Breast epithelium (tissue), 4 donors: ENCODE results near the gene USP46. TPM values are rescaled to one million over a fixed set of nuclear protein-coding genes. Genes with fewer than 3 reads are reported as not detected.

ENCODE experiments used
- DNase-seq, 2 donors: peaks; one replicate each; pipeline ENCODE4 v3.0.0-alpha.2; 2019; ENCODE audit warnings: low spot score in 2 of 2
- H3K27ac ChIP-seq, 2 donors: fragments of 200-600 bp; sonication (generic) in 1 of 2; one replicate each; pipeline ENCODE4 v1.5.1; 2016 to 2019; ENCODE audit warnings: mild to moderate bottlenecking in 1 of 2
- H3K27me3 ChIP-seq, 2 donors: fragments of 200-600 bp; sonication (generic) in 1 of 2; one replicate each; pipeline versions ENCODE4 v1.5.1 to v1.6.0; 2017 to 2019; ENCODE audit warnings: control low read depth in 1 of 2, mild to moderate bottlenecking in 1 of 2
- H3K36me3 ChIP-seq: fragments of 200-600 bp; one replicate; pipeline ENCODE4 v1.5.1; 2019
- H3K4me1 ChIP-seq, 2 donors: fragments of 200-600 bp; sonication (generic); one replicate each; pipeline ENCODE4 v1.5.1; 2016 to 2019; ENCODE audit warnings: control low read depth in 1 of 2
- H3K4me3 ChIP-seq, 3 donors: fragments of 200-600 bp; sonication (generic); 1 replicate in 2 of 3; 2 replicates in 1 of 3; pipeline ENCODE4 v1.5.1; 2016 to 2019; ENCODE audit warnings: mild to moderate bottlenecking in 3 of 3, moderate library complexity in 2 of 3
- H3K9me3 ChIP-seq, 2 donors: fragments of 200-600 bp; sonication (generic) in 1 of 2; one replicate each; pipeline ENCODE4 v1.5.1; 2016 to 2019; ENCODE audit warnings: control low read depth in 1 of 2
- POLR2A ChIP-seq: fragments of 450-650 bp; IDR thresholded peaks from one replicate; pipeline ENCODE4 v1.6.1; 2016; ENCODE audit warnings: antibody characterized with exemption, mild to moderate bottlenecking, moderate library complexity
- POLR2AphosphoS5 ChIP-seq, 3 donors: sonication (generic); formaldehyde crosslinking; IDR thresholded peaks; one replicate each; pipeline ENCODE4 v1.6.1; 2017; ENCODE audit warnings: antibody characterized with exemption in 3 of 3
- intact Hi-C: fragments of 100-400 bp; cut with DNase I; formaldehyde crosslinking; loops from one replicate; pipeline ENCODE4 v1.15.1; 2023; ENCODE audit warnings: low total_unique reads
- total RNA-seq, 3 donors: library from RNA; depleted of rRNA; stranded (reverse); fragments of >200 nt; gene quantifications; one replicate each; pipeline ENCODE4 v1.1.0, GENCODE V29; 2016
- TF ChIP-seq, protein P1 (sequence below), 3 donors: fragments of 450-650 bp; IDR thresholded peaks; one replicate each; pipeline ENCODE4 v1.5.1; 2016 to 2017; ENCODE audit warnings: antibody characterized with exemption in 3 of 3, mild to moderate bottlenecking in 3 of 3, moderate library complexity in 3 of 3

Gene USP46
- total RNA-seq, 3 donors from 2014 or later, result 8.0 to 16.8 (median 14.1) TPM

DNA sequence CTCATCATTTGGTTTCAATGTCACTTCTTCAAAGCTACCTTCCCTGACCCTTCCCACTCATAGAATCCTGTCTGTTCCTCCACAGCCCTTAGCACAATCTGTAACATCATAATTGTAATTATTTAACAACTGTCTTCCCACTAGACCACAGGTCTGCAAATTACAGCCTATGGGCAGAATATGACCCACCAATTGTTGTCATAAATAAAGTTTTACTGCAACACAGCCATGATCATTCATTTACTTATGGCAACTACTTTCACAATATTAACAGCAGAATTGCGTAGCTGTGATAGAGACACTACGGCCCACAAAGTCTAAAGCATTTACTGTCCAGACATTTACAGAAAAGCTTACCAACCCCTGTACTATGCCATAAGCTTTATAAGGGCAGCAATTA lies 15.9 kb downstream of the USP46 start:
- Histone ChIP-seq H3K9me3 (no peaks in the 10 kb centered on the region), H3K4me3 (no peak overlapping the region), H3K27me3 (no peaks in the 10 kb centered on the region), H3K36me3 (no peaks in the 10 kb centered on the region), H3K27ac (no peak overlapping the region), H3K4me1 (peaks cover 0 to 7% of the 10 kb centered on the region in 2 donors)
- intact Hi-C loops, result no loop called here
- no peak for TF ChIP-seq POLR2A
- no peak for TF ChIP-seq POLR2AphosphoS5 (IDR thresholded peaks at IDR 0.05)
- TF ChIP-seq, protein P1, sequence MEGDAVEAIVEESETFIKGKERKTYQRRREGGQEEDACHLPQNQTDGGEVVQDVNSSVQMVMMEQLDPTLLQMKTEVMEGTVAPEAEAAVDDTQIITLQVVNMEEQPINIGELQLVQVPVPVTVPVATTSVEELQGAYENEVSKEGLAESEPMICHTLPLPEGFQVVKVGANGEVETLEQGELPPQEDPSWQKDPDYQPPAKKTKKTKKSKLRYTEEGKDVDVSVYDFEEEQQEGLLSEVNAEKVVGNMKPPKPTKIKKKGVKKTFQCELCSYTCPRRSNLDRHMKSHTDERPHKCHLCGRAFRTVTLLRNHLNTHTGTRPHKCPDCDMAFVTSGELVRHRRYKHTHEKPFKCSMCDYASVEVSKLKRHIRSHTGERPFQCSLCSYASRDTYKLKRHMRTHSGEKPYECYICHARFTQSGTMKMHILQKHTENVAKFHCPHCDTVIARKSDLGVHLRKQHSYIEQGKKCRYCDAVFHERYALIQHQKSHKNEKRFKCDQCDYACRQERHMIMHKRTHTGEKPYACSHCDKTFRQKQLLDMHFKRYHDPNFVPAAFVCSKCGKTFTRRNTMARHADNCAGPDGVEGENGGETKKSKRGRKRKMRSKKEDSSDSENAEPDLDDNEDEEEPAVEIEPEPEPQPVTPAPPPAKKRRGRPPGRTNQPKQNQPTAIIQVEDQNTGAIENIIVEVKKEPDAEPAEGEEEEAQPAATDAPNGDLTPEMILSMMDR (IDR thresholded peaks at IDR 0.05), result no peak
- DNase-seq, result no peak

DNA sequence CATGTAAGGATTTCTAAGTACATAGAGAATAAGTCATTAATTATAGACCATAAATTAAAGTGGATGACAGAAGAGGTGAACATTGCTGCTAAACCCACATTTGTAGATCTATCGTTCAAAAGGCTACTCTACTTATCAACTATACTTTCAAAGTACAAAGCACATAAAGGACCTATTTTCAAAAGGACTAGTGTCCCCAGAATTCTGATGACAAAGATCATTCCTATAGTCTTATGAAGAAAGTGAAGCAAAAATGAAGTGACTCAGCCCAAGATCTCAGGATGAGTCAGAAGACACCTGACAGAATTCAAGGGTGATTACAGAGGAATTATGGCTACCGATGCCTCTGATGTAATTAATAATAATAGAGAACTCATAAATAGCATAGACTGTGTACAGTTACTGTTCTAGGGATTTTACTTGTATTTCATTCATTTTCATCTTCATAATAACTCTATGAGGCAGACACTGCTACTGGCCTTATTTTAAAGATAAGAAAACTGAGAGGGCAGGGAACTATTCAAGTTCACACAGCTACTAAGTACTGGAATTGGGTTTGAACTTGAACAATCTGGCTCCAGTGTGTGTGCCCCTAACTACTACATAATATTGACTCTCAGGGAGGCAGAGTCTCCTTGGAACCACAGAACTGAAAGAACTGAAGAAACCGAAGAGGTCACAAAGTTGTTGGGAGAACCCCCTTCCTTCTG lies 17.1 kb downstream of the USP46 start:
- peaks cover 0 to 7% of the 10 kb centered on the region in 2 donors for H3K4me1 ChIP-seq

DNA sequence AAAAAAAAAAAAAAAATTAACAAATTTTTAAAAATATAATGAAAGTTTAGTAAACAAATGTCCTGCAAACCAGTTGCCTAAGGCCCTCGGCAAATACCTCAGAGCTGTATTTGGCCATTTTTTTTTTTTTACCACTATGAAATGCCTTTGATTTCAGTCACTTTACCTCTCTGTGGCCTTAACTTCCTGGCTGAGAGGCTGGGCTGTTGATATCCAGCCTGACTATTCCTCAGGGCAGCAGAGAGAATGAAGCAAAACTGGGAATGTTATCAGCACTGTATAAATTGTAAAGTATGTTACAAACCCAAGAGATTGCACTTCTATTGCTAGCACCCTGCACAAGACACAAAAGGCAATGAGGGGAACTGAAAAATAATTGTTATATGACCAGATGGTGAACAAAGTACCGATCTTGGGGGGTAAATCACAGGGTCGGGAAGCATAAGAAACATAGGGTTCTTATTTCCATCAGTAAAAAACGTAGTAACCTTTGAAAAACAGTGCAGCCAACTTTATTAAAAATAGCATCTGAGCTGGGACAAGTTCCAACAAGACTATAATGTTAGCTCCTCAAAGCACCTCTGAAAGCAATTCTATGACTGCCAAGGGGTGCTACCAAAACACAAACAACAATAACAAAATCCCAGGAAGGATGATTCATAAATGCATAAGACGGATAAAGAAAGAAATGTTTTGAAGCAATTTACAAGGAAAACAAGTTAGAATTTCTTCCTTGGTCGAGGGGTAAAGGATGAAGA lies 18.1 kb downstream of the USP46 start:
- no peak for TF ChIP-seq POLR2A
- TF ChIP-seq POLR2AphosphoS5 (IDR thresholded peaks at IDR 0.05), result no peak
- TF ChIP-seq, protein P1 (IDR thresholded peaks at IDR 0.05), result no peak
- Histone ChIP-seq H3K27ac (peak overlapping the region in 1 of 2 donors; percentile 42), H3K9me3 (no peaks in the 10 kb centered on the region), H3K4me1 (peaks cover 0 to 7% of the 10 kb centered on the region in 2 donors), H3K4me3 (no peak overlapping the region), H3K27me3 (no peaks in the 10 kb centered on the region), H3K36me3 (no peaks in the 10 kb centered on the region)
- DNase-seq, result no peak
- intact Hi-C loops, result no loop called here

More for the DNA sequence above, 17.1 kb downstream of the USP46 start:
- TF ChIP-seq, protein P1 (IDR thresholded peaks at IDR 0.05), result no peak
- TF ChIP-seq POLR2A (no peak), POLR2AphosphoS5 (IDR thresholded peaks at IDR 0.05) (no peak)
- Histone ChIP-seq H3K4me3 (no peak overlapping the region), H3K27me3 (no peaks in the 10 kb centered on the region), H3K36me3 (no peaks in the 10 kb centered on the region), H3K9me3 (no peaks in the 10 kb centered on the region), H3K27ac (peak overlapping the region in 1 of 2 donors; percentile 42)
- no peak for DNase-seq
- intact Hi-C loops, result no loop called here

DNA sequence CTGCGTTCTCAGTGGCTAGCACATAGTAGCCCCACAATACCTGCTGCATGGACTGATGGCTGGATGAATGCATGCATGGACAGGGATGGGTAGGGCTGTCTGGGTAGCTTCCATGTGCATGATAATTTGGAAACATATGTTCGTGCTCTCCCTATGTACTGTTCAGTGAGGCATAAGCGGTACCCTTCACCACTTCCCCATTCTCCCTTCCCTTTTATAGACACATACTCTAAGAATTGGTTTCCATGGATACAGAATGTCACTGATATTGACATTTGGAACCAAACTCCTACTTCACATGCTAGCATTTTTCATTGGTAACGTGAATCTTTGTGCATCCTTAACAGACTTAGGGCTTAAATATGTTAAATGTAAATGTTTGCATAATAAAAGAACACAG lies 20.4 kb downstream of the USP46 start:
- no peak for DNase-seq
- Histone ChIP-seq H3K27ac (no peak overlapping the region), H3K4me3 (no peak overlapping the region), H3K27me3 (no peaks in the 10 kb centered on the region), H3K9me3 (no peaks in the 10 kb centered on the region), H3K36me3 (no peaks in the 10 kb centered on the region), H3K4me1 (peaks cover 0 to 2% of the 10 kb centered on the region in 2 donors)
- intact Hi-C loops, result no loop called here
- TF ChIP-seq POLR2A, result no peak
- no peak for TF ChIP-seq POLR2AphosphoS5 (IDR thresholded peaks at IDR 0.05)
- TF ChIP-seq, protein P1 (IDR thresholded peaks at IDR 0.05), result no peak

DNA sequence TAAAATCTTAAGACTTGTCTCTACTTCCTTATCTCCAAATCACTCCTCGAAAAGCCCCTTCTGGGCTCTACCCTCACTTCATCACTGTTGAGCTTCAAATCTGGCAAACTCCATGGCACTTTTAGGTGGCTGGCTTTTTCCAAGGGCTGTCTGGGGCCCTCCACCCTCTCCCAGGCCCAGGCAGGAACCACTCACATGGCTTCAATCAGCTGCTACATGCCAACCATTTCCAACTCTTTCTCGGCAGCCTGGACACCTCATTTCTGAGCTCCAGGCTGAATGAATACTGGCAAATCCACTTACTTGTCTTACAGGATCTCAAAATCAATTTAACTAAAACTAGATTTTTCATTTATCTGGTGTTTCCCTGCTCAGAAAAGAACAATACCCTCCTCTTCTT lies 22.0 kb downstream of the USP46 start:
- Histone ChIP-seq H3K9me3 (no peaks in the 10 kb centered on the region), H3K27me3 (no peaks in the 10 kb centered on the region), H3K4me3 (no peak overlapping the region), H3K27ac (no peak overlapping the region), H3K36me3 (no peaks in the 10 kb centered on the region), H3K4me1 (no peaks in the 10 kb centered on the region)
- TF ChIP-seq POLR2AphosphoS5 (IDR thresholded peaks at IDR 0.05) (no peak), POLR2A (no peak)
- TF ChIP-seq, protein P1 (IDR thresholded peaks at IDR 0.05), result no peak
- intact Hi-C loops, result no loop called here
- no peak for DNase-seq
